IMR-90 (cell line): ENCODE data around the gene FUT9. TPM values are rescaled to one million over a fixed set of nuclear protein-coding genes. Genes with fewer than 3 reads are reported as not detected.

Source experiments
- ATAC-seq: fragments of 200-7000 bp; cut with Tn5 transposase; 2 replicates; pipeline ENCODE4 v1.9.1; 2020; ENCODE audit warnings: low read depth, mild to moderate bottlenecking, moderate library complexity
- BruUV-seq: library from RNA; stranded (reverse); fragments of 400-500 nt; replicated peaks from 2 replicates; lab custom pipeline; 2021; lab: Mats Ljungman, UMichigan
- CTCF ChIA-PET: fragments of 300-600 bp; formaldehyde crosslinking; extraction: SDS; loops from one replicate; lab custom pipeline; 2021; ENCODE audit warnings: antibody characterized with exemption; lab: Yijun Ruan, JAX
- POLR2A ChIA-PET: fragments of 300-600 bp; sonication (Branson Sonifier 250); formaldehyde crosslinking; loops from one replicate; lab custom pipeline; 2022; ENCODE audit warnings: antibody characterized with exemption; ENCODE audit not compliant: unreplicated experiment; lab: Charles Lee
- DNase-seq: peaks from one replicate; pipeline ENCODE4 v3.0.0; 2013
- H2AFZ ChIP-seq: replicated peaks from 2 replicates; pipeline ENCODE3; 2013; ENCODE audit warnings: low read length, mild to moderate bottlenecking; ENCODE audit not compliant: poor library complexity
- H2AK5ac ChIP-seq: 2 replicates; pipeline ENCODE4 v1.6.1; 2013; ENCODE audit warnings: low read depth, low read length, inconsistent platforms
- H2AK9ac ChIP-seq: replicated peaks from 2 replicates; pipeline ENCODE3; 2013; ENCODE audit warnings: mild to moderate bottlenecking, low read depth, low read length, moderate library complexity; ENCODE audit not compliant: poor library complexity
- H2BK120ac ChIP-seq: 2 replicates; pipeline ENCODE4 v1.6.1; 2013; ENCODE audit warnings: low read depth, low read length, inconsistent platforms
- H2BK15ac ChIP-seq: 3 replicates; pipeline ENCODE4 v1.6.1; 2013; ENCODE audit warnings: low read depth, low read length, inconsistent platforms
- H2BK20ac ChIP-seq: 2 replicates; pipeline ENCODE4 v1.6.1; 2013; ENCODE audit warnings: low read depth, mild to moderate bottlenecking, inconsistent platforms, low read length, moderate library complexity
- H2BK5ac ChIP-seq: 2 replicates; pipeline ENCODE4 v1.6.1; 2013; ENCODE audit warnings: mild to moderate bottlenecking, low read depth, low read length, inconsistent platforms; ENCODE audit not compliant: poor library complexity, severe bottlenecking
- H3K14ac ChIP-seq: replicated peaks from 2 replicates; pipeline ENCODE4 v1.6.1; 2013; ENCODE audit warnings: low read depth, low read length, inconsistent platforms
- H3K18ac ChIP-seq: 2 replicates; pipeline ENCODE4 v1.6.1; 2013; ENCODE audit warnings: low read depth, low read length, control low read depth
- H3K23ac ChIP-seq: 2 replicates; pipeline ENCODE4 v1.6.1; 2013; ENCODE audit warnings: low read depth, low read length, inconsistent platforms
- H3K27ac ChIP-seq: 2 replicates; pipeline ENCODE4 v1.5.1; 2013; ENCODE audit warnings: mild to moderate bottlenecking, control low read depth, low read length; ENCODE audit not compliant: insufficient read depth
- H3K27me3 ChIP-seq: 2 replicates; pipeline ENCODE4 v1.6.1; 2013; ENCODE audit warnings: low read length; ENCODE audit not compliant: control insufficient read depth, insufficient read depth
- H3K36me3 ChIP-seq: 2 replicates; pipeline ENCODE4 v1.6.1; 2013; ENCODE audit warnings: low read length, mixed read lengths; ENCODE audit not compliant: control insufficient read depth, insufficient read depth
- H3K4ac ChIP-seq: 2 replicates; pipeline ENCODE4 v1.6.1; 2013; ENCODE audit warnings: low read depth, low read length, inconsistent platforms
- H3K4me1 ChIP-seq: 2 replicates; pipeline ENCODE4 v1.6.1; 2013; ENCODE audit warnings: low read length, mixed read lengths; ENCODE audit not compliant: control insufficient read depth, insufficient read depth
- H3K4me2 ChIP-seq: 2 replicates; pipeline ENCODE4 v1.6.1; 2013; ENCODE audit warnings: low read depth, mild to moderate bottlenecking, control low read depth, low read length, moderate library complexity
- H3K4me3 ChIP-seq: 2 replicates; pipeline ENCODE4 v1.5.1; 2013; ENCODE audit warnings: low read depth, mild to moderate bottlenecking, control low read depth, low read length, moderate library complexity; ENCODE audit not compliant: insufficient read depth
- H3K56ac ChIP-seq: 2 replicates; pipeline ENCODE4 v1.6.1; 2013; ENCODE audit warnings: low read length, inconsistent platforms; ENCODE audit not compliant: insufficient read depth; ENCODE audit errors: extremely low read depth
- H3K79me1 ChIP-seq, 2 experiments: 2 replicates each; pipeline ENCODE4 v1.6.1; 2013; ENCODE audit warnings: low read length in 2 of 2, inconsistent platforms in 1 of 2, low read depth in 1 of 2
- H3K9ac ChIP-seq: 2 replicates; pipeline ENCODE4 v1.6.1; 2013; ENCODE audit warnings: low read depth, low read length, control low read depth
- H3K9me1 ChIP-seq: 2 replicates; pipeline ENCODE4 v1.6.1; 2013; ENCODE audit warnings: low read length, inconsistent platforms; ENCODE audit not compliant: insufficient read depth
- H3K9me3 ChIP-seq: 2 replicates; pipeline ENCODE4 v1.6.1; 2013; ENCODE audit warnings: low read length; ENCODE audit not compliant: control insufficient read depth, insufficient read depth
- H4K20me1 ChIP-seq: 2 replicates; pipeline ENCODE4 v1.6.1; 2013; ENCODE audit warnings: low read length, inconsistent platforms; ENCODE audit not compliant: insufficient read depth
- H4K5ac ChIP-seq: 2 replicates; pipeline ENCODE4 v1.6.1; 2013; ENCODE audit warnings: mild to moderate bottlenecking, low read depth, low read length, control low read depth
- H4K8ac ChIP-seq, 2 experiments: 2 replicates each; pipeline ENCODE4 v1.6.1; 2013; ENCODE audit warnings: low read depth in 2 of 2, low read length in 2 of 2, control low read depth in 1 of 2, inconsistent platforms in 1 of 2
- H4K91ac ChIP-seq: 2 replicates; pipeline ENCODE4 v1.6.1; 2013; ENCODE audit warnings: low read depth, low read length, inconsistent platforms; ENCODE audit not compliant: insufficient read depth
- FOS ChIP-seq: fragments of 150-350 bp; IDR thresholded peaks from 2 replicates; pipeline ENCODE4 v1.6.1; 2016; ENCODE audit warnings: low read depth, low read length
- MXI1 ChIP-seq: IDR thresholded peaks from 2 replicates; pipeline ENCODE4 v1.6.1; 2012; ENCODE audit warnings: low read depth, mild to moderate bottlenecking, low read length, moderate library complexity, borderline replicate concordance
- RAD21 ChIP-seq: IDR thresholded peaks from 2 replicates; pipeline ENCODE4 v1.6.1; 2012; ENCODE audit warnings: low read length, improper control_type of control experiment
- WGBS, 2 experiments: methylation state at CpG; one replicate each; pipeline versions ENCODE4 v1.1.5 to v1.1.7; 2013; ENCODE audit warnings: missing lambda C conversion rate in 2 of 2; ENCODE audit not compliant: insufficient read length in 1 of 2; ENCODE audit errors: extremely low coverage in 2 of 2; 5-methylcytosine and 5-hydroxymethylcytosine counted together
- dilution Hi-C: fragments of 300-500 bp; cut with HindIII; formaldehyde crosslinking; loops from one replicate; pipeline ENCODE4 v1.14.3; 2018; ENCODE audit warnings: low sequenced_read_pairs; ENCODE audit not compliant: unreplicated experiment
- in situ Hi-C: fragments of 300-500 bp; cut with MboI; formaldehyde crosslinking; loops from 3 replicates; pipeline ENCODE4 v1.14.3; 2019; ENCODE audit warnings: low sequenced_read_pairs, inconsistent platforms, mixed read lengths
- intact Hi-C: fragments of 100-400 bp; cut with micrococcal nuclease; formaldehyde crosslinking; loops from 2 replicates; pipeline ENCODE4 v1.10.0; 2022
- polyA plus RNA-seq, 3 experiments: library from polyadenylated mRNA; depleted of rRNA; stranded (reverse); fragments of >200 nt; gene quantifications; 2 replicates each; pipeline ENCODE4 v1.2.3, GENCODE V29; 2012; ENCODE audit warnings: low replicate concordance in 1 of 3
- total RNA-seq: library from RNA; depleted of rRNA; stranded (reverse); fragments of >200 nt; gene quantifications from 2 replicates; pipeline ENCODE4 v1.2.3, GENCODE V29; 2012

The FUT9 gene
- total and polyA plus RNA-seq, 2 of the 4 experiments (the other 2 are of a cell fraction): under 0.01 TPM; not detected in 1

DNA sequence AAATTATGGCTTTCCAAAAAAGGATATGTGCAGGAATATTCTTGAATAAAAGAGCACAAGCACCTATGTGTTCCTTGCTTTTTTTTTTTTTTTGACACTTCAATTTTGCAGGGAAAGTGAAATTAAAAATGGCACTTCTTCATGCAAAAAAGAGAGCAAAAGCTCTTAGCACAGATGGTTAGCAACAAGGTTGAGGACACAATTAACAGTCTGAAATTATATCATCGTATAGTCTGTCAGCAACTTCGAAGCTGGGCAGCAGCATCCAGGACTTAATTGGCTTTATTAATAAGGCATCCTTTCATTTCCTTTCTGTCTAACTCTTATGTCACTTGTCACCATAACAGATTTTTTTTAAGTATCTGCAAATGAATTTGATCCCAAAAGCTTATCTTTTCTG, 122.6 kb downstream of the FUT9 start:
- no TSS peak for BruUV-seq
- H4K20me1 ChIP-seq: no peaks in the 10 kb centered on the region
- no peaks in the 10 kb centered on the region for H3K36me3 ChIP-seq
- in situ Hi-C loops: no loop called here
- H3K18ac ChIP-seq: no peak overlapping the region
- ATAC-seq: no peak
- no peak overlapping the region for H3K27ac ChIP-seq
- H3K27me3 ChIP-seq: no peaks in the 10 kb centered on the region
- no peak overlapping the region for H4K5ac ChIP-seq
- ChIA-PET POLR2A (no interaction called here), CTCF (no interaction called here)
- H3K56ac ChIP-seq: no peak overlapping the region
- intact Hi-C loops: no loop called here
- H2AK5ac ChIP-seq: no peak overlapping the region
- no peak overlapping the region for H3K23ac ChIP-seq
- no peak overlapping the region for H3K14ac ChIP-seq
- no peak overlapping the region for H2BK20ac ChIP-seq
- no CpG with 5 or more reads among the region's 2 CpGs for WGBS, 2 experiments
- no peak overlapping the region for H2BK15ac ChIP-seq
- no peak for DNase-seq
- H2BK5ac ChIP-seq: no peak overlapping the region
- no peak overlapping the region for H3K4me3 ChIP-seq
- dilution Hi-C loops: no loop called here
- H4K91ac ChIP-seq: no peak overlapping the region
- H3K4ac ChIP-seq: no peak overlapping the region
- no peak overlapping the region for H3K4me2 ChIP-seq
- no peaks in the 10 kb centered on the region for H3K4me1 ChIP-seq
- H3K79me1 ChIP-seq: no peaks in the 10 kb centered on the region
- no peak overlapping the region for H2BK120ac ChIP-seq
- H3K9me1 ChIP-seq: no peaks in the 10 kb centered on the region
- H2AFZ ChIP-seq: no peak overlapping the region
- peaks cover 7% of the 10 kb centered on the region for H3K9me3 ChIP-seq
- H3K9ac ChIP-seq: no peak overlapping the region
- TF ChIP-seq MXI1 (no peak), RAD21 (no peak), FOS (no peak)
- no peak overlapping the region for H4K8ac ChIP-seq
- no peak overlapping the region for H2AK9ac ChIP-seq
